Suppressor macrophage treated with lipopolysaccharide for 1 hour (primary cell): Measurements from ENCODE around the gene MLF1.
A peak's percentile ranks its signal among the peaks of the same experiment; 100 is the strongest.

ENCODE experiments used
- DNase-seq, 3 donors: peaks; one replicate each; pipeline ENCODE4 v3.0.0-alpha.2; 2020 to 2022

Gene MLF1

GRCh38 chr3:158590223-158590622, 19.2 kb downstream of the MLF1 start:
- DNase-seq: no peak

- no peak for DNase-seq
These were observed 29.8 kb downstream of the MLF1 start for GRCh38 chr3:158600787-158601186.

GRCh38 chr3:158602227-158602626, 31.2 kb downstream of the MLF1 start:
- DNase-seq: no peak

- no peak for DNase-seq
These were observed 47.2 kb downstream of the MLF1 start for GRCh38 chr3:158617982-158618875.

GRCh38 chr3:158625881-158626280, 54.9 kb downstream of the MLF1 start:
- DNase-seq: no peak

GRCh38 chr3:158631981-158632380, 61.0 kb downstream of the MLF1 start:
- no peak for DNase-seq

GRCh38 chr3:158640646-158641045, 69.7 kb downstream of the MLF1 start:
- no peak for DNase-seq

GRCh38 chr3:158642005-158642404, 71.0 kb downstream of the MLF1 start:
- no peak for DNase-seq

GRCh38 chr3:158642474-158643210, 71.6 kb downstream of the MLF1 start:
- DNase-seq: peak in 2 of 3 donors; percentile 15 to 33

- peak; percentile 95 to 97 (median 96) for DNase-seq
These were observed 73.4 kb downstream of the MLF1 start, which contains the start of gene GFM1 for GRCh38 chr3:158644345-158644908. GFM1 (plus strand) TSS chr3:158644527; CDS start chr3:158644635, 108 bp downstream.

- no peak for DNase-seq
These were observed 78.8 kb downstream of the MLF1 start for GRCh38 chr3:158649791-158650190.

GRCh38 chr3:158651192-158651591, 80.2 kb downstream of the MLF1 start:
- no peak for DNase-seq

GRCh38 chr3:158652463-158652862, 81.5 kb downstream of the MLF1 start:
- no peak for DNase-seq
